Measurements from ENCODE around the gene FNDC3B.

The FNDC3B gene

DNA sequence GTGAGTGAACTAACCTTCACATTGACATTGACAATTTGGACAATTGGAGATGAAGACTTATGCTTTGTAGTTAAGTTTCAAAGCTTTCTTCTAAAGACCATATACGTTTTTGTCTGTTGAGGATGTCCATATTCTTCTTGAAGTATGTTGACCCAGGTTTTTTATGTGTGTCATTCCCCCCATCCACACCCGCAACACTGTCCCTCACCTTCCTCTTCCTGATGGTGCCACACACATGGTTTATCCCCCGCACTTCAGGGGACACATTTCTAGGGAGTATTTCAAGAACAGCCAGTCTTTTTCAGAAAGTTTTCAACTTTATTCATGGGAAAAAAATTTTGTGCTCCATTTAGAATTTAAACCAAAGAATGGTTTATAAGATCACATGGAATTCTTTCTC, 303.7 kb downstream of the FNDC3B start:
- Histone ChIP-seq H3K9ac (ENCODE audit: low read length) (no peak overlapping the region), H3K9me3 (ENCODE audit: low read length) (no peaks in the 10 kb centered on the region), H3K27me3 (ENCODE audit: insufficient read depth, low read length) (no peaks in the 10 kb centered on the region), H3K79me2 (ENCODE audit: insufficient read depth, low read length) (no peaks in the 10 kb centered on the region), H3K36me3 (ENCODE audit: insufficient read depth, low read length) (no peaks in the 10 kb centered on the region), H3K4me2 (ENCODE audit: low read length) (no peak overlapping the region), H4K20me1 (ENCODE audit: insufficient read depth, low read length) (no peaks in the 10 kb centered on the region), H3K4me1 (ENCODE audit: insufficient read depth, low read length, severe bottlenecking) (no peaks in the 10 kb centered on the region), H3K27ac (ENCODE audit: low read depth, low read length, poor library complexity, severe bottlenecking) (no peak overlapping the region), H3K9me2 (ENCODE audit: low read depth, low read length) (no peaks in the 10 kb centered on the region), H3K4me3 (ENCODE audit: low read depth, low read length, poor library complexity, severe bottlenecking) (no peak overlapping the region), H3F3A (ENCODE audit: insufficient read depth, low read length) (no peaks in the 10 kb centered on the region), H2AFZ (ENCODE audit: low read length) (no peak overlapping the region)
- TF ChIP-seq EZH2 (IDR thresholded peaks at IDR 0.05; ENCODE audit: borderline replicate concordance, low read length), result no peak
- TF ChIP-seq, protein P1, sequence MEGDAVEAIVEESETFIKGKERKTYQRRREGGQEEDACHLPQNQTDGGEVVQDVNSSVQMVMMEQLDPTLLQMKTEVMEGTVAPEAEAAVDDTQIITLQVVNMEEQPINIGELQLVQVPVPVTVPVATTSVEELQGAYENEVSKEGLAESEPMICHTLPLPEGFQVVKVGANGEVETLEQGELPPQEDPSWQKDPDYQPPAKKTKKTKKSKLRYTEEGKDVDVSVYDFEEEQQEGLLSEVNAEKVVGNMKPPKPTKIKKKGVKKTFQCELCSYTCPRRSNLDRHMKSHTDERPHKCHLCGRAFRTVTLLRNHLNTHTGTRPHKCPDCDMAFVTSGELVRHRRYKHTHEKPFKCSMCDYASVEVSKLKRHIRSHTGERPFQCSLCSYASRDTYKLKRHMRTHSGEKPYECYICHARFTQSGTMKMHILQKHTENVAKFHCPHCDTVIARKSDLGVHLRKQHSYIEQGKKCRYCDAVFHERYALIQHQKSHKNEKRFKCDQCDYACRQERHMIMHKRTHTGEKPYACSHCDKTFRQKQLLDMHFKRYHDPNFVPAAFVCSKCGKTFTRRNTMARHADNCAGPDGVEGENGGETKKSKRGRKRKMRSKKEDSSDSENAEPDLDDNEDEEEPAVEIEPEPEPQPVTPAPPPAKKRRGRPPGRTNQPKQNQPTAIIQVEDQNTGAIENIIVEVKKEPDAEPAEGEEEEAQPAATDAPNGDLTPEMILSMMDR (IDR thresholded peaks at IDR 0.05; ENCODE audit: low read length), result no peak

GRCh38 chr3:172343979-172344378, 304.6 kb downstream of the FNDC3B start:
- Histone ChIP-seq H3F3A (ENCODE audit: insufficient read depth, low read length) (no peaks in the 10 kb centered on the region), H3K4me2 (ENCODE audit: low read length) (no peak overlapping the region), H3K9ac (ENCODE audit: low read length) (no peak overlapping the region), H3K4me1 (ENCODE audit: insufficient read depth, low read length, severe bottlenecking) (no peaks in the 10 kb centered on the region), H3K9me2 (ENCODE audit: low read depth, low read length) (no peaks in the 10 kb centered on the region), H3K27me3 (ENCODE audit: insufficient read depth, low read length) (no peaks in the 10 kb centered on the region), H3K27ac (ENCODE audit: low read depth, low read length, poor library complexity, severe bottlenecking) (no peak overlapping the region), H4K20me1 (ENCODE audit: insufficient read depth, low read length) (no peaks in the 10 kb centered on the region), H3K4me3 (ENCODE audit: low read depth, low read length, poor library complexity, severe bottlenecking) (no peak overlapping the region), H2AFZ (ENCODE audit: low read length) (no peak overlapping the region), H3K79me2 (ENCODE audit: insufficient read depth, low read length) (no peaks in the 10 kb centered on the region), H3K9me3 (ENCODE audit: low read length) (no peaks in the 10 kb centered on the region), H3K36me3 (ENCODE audit: insufficient read depth, low read length) (no peaks in the 10 kb centered on the region)
- no peak for TF ChIP-seq EZH2 (IDR thresholded peaks at IDR 0.05; ENCODE audit: borderline replicate concordance, low read length)
- TF ChIP-seq, protein P1 (IDR thresholded peaks at IDR 0.05; ENCODE audit: low read length), result no peak

GRCh38 chr3:172346161-172346560, 306.8 kb downstream of the FNDC3B start:
- TF ChIP-seq EZH2 (IDR thresholded peaks at IDR 0.05; ENCODE audit: borderline replicate concordance, low read length), result no peak
- TF ChIP-seq, protein P1 (IDR thresholded peaks at IDR 0.05; ENCODE audit: low read length), result no peak
- Histone ChIP-seq H3K4me1 (ENCODE audit: insufficient read depth, low read length, severe bottlenecking) (no peaks in the 10 kb centered on the region), H3F3A (ENCODE audit: insufficient read depth, low read length) (no peaks in the 10 kb centered on the region)

More at GRCh38 chr3:172346161-172346560, 306.8 kb downstream of the FNDC3B start:
- Histone ChIP-seq H3K9me3 (ENCODE audit: low read length) (no peaks in the 10 kb centered on the region), H3K9ac (ENCODE audit: low read length) (no peak overlapping the region), H3K27me3 (ENCODE audit: insufficient read depth, low read length) (no peaks in the 10 kb centered on the region), H3K9me2 (ENCODE audit: low read depth, low read length) (no peaks in the 10 kb centered on the region), H3K4me3 (ENCODE audit: low read depth, low read length, poor library complexity, severe bottlenecking) (no peak overlapping the region), H4K20me1 (ENCODE audit: insufficient read depth, low read length) (no peaks in the 10 kb centered on the region), H3K27ac (ENCODE audit: low read depth, low read length, poor library complexity, severe bottlenecking) (no peak overlapping the region), H3K79me2 (ENCODE audit: insufficient read depth, low read length) (no peaks in the 10 kb centered on the region), H2AFZ (ENCODE audit: low read length) (no peak overlapping the region), H3K4me2 (ENCODE audit: low read length) (no peak overlapping the region), H3K36me3 (ENCODE audit: insufficient read depth, low read length) (no peaks in the 10 kb centered on the region)

Data from OCI-LY1 (cell line).